ENCODE data around the gene TUBGCP6. TPM values are rescaled to one million over a fixed set of nuclear protein-coding genes. Genes with fewer than 3 reads are reported as not detected.

Gene TUBGCP6
- total RNA-seq, 6 experiments from 2014 or later: 10.4 to 22.6 (median 14.6) TPM

DNA sequence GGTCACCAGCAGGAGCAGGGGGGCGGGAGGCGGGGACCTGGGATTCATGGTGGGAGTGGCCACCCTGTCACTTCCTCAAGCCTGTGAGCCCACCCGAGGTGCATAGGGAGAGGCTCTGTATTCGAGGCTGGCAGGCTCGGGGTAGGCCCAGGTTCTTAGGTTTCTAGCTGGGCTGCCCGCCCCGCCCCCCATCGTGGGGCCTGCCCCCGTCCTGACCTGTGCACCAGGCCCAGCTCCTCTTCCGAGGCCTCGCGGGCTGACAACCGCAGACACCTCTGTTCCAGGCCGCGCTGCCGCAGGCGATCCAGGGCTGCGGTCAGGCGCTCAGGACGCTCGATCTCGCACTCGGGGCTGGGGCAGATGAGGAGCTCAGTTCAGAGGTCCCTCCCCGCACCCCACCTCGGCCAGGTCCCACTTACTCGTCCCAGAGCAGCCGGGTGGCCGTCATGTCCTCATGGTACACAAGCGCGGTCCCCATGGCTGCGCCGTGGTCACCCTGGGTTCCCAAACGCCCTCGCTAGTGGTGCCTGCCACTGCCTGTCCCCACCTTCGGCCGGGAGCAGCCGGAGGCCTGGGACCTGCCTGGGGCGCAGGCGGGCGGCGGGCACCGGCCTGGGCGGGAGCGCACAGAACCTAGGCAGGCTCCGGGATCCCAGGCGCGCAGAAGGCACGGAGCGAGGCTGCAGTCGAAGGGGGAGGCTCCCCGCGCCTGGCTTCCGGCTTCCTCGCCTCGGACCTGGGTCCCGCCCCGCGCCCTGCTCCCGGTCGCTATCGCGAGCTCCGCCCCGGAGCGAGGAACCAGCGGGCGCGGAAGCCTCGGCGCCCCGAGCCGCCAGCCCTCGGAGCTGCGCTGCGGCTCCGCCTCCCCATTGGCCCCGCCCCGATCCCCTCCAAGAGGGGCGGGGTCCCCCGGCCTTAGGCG is 6.0 kb upstream of the TUBGCP6 start, which contains the start of gene HDAC10:
Gene HDAC10, minus strand, starts transcription at position 711 of the 922 bp plus-strand sequence. Its CDS starts 233 bp downstream, at position 478.
- intact Hi-C loops (cut with DNase I): loop anchor here in 1 of 2 donors (5.0 kb wide), 1 partner anchor 91 kb away; the partner anchor contains the start of gene PPP6R2
- peak; percentile 77 to 87 (median 82) for ATAC-seq
- H3K4me1 ChIP-seq: peaks cover 0 to 33% (median 8%) of the 10 kb centered on the region in 4 donors

DNA sequence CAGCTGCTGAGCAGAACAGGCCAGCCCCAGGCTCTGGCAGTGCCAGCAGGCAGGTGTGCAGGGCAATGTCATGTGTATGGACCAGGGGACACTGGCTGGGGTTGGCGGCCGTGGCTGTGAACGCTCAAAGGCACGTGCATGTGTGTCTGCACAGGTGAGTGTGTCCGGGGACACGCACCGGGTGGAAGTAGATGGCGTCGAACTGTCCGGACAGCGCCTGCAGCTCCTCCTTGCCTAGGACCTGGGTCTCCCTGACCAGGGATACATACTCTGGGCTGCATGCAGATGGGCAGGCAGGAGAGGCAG is 5.4 kb upstream of the TUBGCP6 start:
- H3K9me3 ChIP-seq: no peaks in the 10 kb centered on the region
- H3K27ac ChIP-seq: no peak overlapping the region
- no peak for ATAC-seq
- no peaks in the 10 kb centered on the region for H3K36me3 ChIP-seq
- H3K4me1 ChIP-seq: peaks cover 0 to 37% (median 10%) of the 10 kb centered on the region in 4 donors
- no peak for DNase-seq
- intact Hi-C loops (cut with DNase I): loop anchor here in 1 of 2 donors (5.0 kb wide), 1 partner anchor 92 kb away; the partner anchor contains the start of gene PPP6R2
- H3K4me3 ChIP-seq: peak overlapping the region; percentile 57 to 80 (median 67)
- H3K27me3 ChIP-seq: no peaks in the 10 kb centered on the region
- WGBS (ENCODE audit: insufficient coverage, low coverage, low lambda C conversion rate, missing lambda C conversion rate): no CpG with 5 or more reads among the region's 11 CpGs
- TF ChIP-seq, protein P1, sequence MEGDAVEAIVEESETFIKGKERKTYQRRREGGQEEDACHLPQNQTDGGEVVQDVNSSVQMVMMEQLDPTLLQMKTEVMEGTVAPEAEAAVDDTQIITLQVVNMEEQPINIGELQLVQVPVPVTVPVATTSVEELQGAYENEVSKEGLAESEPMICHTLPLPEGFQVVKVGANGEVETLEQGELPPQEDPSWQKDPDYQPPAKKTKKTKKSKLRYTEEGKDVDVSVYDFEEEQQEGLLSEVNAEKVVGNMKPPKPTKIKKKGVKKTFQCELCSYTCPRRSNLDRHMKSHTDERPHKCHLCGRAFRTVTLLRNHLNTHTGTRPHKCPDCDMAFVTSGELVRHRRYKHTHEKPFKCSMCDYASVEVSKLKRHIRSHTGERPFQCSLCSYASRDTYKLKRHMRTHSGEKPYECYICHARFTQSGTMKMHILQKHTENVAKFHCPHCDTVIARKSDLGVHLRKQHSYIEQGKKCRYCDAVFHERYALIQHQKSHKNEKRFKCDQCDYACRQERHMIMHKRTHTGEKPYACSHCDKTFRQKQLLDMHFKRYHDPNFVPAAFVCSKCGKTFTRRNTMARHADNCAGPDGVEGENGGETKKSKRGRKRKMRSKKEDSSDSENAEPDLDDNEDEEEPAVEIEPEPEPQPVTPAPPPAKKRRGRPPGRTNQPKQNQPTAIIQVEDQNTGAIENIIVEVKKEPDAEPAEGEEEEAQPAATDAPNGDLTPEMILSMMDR (IDR thresholded peaks at IDR 0.05): no peak
- no peak for TF ChIP-seq POLR2A (IDR thresholded peaks at IDR 0.05)

More for the DNA sequence above, 6.0 kb upstream of the TUBGCP6 start, which contains the start of gene HDAC10:
- no CpG with 5 or more reads among the region's 81 CpGs for WGBS (ENCODE audit: insufficient coverage, low coverage, low lambda C conversion rate, missing lambda C conversion rate)
- peak; percentile 88 to 90 (median 89) for DNase-seq
- Histone ChIP-seq H3K36me3 (no peaks in the 10 kb centered on the region), H3K4me3 (peak within 1 kb of the TSS; percentile 57 to 80 (median 67)), H3K27me3 (no peaks in the 10 kb centered on the region), H3K27ac (peak within 1 kb of the TSS in 2 of 3 donors; percentile 39 to 43), H3K9me3 (no peaks in the 10 kb centered on the region)
- TF ChIP-seq, protein P1 (IDR thresholded peaks at IDR 0.05): no peak
- peak; percentile 53 for TF ChIP-seq POLR2A (IDR thresholded peaks at IDR 0.05)

DNA sequence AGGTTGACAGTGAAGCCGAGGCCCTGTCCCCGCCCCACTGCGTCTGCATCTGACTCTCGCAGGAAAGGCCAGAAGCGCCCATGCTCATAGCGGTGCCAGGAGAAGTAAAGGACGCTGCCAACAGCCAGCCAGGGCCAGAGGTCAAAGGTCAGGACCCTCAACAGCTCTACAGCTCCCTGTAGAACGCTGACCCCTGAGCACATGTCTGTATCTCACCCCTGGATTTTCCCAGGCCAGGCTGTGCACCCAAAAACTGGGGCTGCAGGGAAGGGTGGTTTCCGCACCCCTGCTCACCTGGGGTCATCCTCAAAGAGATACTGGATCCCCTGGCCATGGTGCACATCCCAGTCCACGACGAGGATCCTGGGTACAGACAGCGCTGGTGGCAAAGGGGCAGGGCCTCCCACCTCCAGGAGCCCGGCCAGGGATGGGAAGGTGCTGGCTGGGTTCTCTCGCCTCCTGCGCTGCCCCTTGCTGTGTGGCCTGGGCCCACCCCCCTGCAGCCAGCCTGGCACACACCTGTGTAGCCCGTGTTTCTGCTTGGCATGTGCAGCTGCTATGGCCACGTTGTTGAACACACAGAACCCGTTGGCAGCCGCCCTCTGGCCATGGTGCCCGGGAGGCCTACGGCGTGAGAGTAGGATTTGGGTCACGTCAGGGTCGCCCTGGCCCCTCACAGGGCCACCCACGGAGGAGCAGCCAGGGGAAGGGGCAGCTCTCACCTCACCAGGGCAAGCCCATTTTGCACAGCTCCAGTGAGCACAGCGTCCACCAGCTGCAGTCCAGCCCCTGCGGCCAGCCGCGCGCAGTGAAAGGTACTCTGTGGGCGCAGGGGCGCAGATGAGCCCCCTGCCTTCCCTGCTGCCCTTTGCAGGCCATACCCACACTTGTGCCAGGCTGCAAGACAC is 4.8 kb upstream of the TUBGCP6 start:
- Histone ChIP-seq H3K4me3 (peak overlapping the region in 1 of 3 donors; percentile 67), H3K36me3 (no peaks in the 10 kb centered on the region), H3K4me1 (peaks cover 0 to 37% (median 10%) of the 10 kb centered on the region in 4 donors), H3K27me3 (no peaks in the 10 kb centered on the region), H3K9me3 (no peaks in the 10 kb centered on the region), H3K27ac (no peak overlapping the region)
- no CpG with 5 or more reads among the region's 32 CpGs for WGBS (ENCODE audit: insufficient coverage, low coverage, low lambda C conversion rate, missing lambda C conversion rate)
- no peak for TF ChIP-seq POLR2A (IDR thresholded peaks at IDR 0.05)
- TF ChIP-seq, protein P1 (IDR thresholded peaks at IDR 0.05): no peak
- ATAC-seq: no peak
- DNase-seq: no peak
- intact Hi-C loops (cut with DNase I): loop anchor here in 1 of 2 donors (5.0 to 10.0 kb wide), 2 partner anchors 93 to 235 kb away; partner anchors contain the start of genes ADM2, MIOX and PPP6R2
